AG04449 (cell line): ENCODE measurements around the gene COL9A1.

Experiments used
- CTCF ChIA-PET: fragments of 350-600 bp; formaldehyde crosslinking; extraction: SDS; loops from one replicate; lab custom pipeline; 2021; ENCODE audit warnings: antibody characterized with exemption; lab: Yijun Ruan, JAX
- POLR2A ChIA-PET: fragments of 400-600, 350-600 bp; formaldehyde crosslinking; extraction: SDS; loops from one replicate; lab custom pipeline; 2020; ENCODE audit warnings: antibody characterized with exemption, inconsistent platforms; lab: Yijun Ruan, JAX
- DNase-seq: peaks from one replicate; pipeline ENCODE4 v3.0.0-alpha.2; 2010; ENCODE audit warnings: low read depth, low spot score
- H3K4me3 ChIP-seq: 2 replicates; pipeline ENCODE4 v1.5.1; 2011; ENCODE audit warnings: low read depth, mild to moderate bottlenecking, control low read depth, low read length
- CTCF ChIP-seq: IDR thresholded peaks from one replicate; pipeline ENCODE4 v1.5.1; 2011; ENCODE audit warnings: mild to moderate bottlenecking, moderate library complexity, low read length, control low read depth, inconsistent platforms; ENCODE audit not compliant: insufficient read depth; ENCODE audit errors: missing control alignments

The COL9A1 gene

DNA sequence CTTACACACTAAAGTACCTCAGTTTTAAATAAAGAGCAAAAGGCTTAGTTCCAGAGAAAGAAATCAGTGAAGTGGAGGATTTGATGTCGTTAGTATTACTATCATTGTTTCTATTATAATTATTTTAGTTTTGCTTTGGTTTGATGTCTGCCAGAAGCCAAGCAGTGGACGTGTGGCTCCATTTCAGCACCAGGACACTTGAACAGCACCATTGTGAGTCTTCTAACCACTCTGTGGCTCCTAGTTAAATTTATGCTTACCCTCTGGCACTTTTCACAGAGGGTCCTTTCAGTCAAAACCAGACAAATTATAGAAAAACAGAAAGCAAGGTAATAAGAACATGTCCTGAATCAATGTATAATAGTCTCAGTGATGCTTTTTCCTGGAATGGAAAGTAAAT, 3.4 kb downstream of the COL9A1 start:
- TF ChIP-seq CTCF: no peak
- CTCF ChIA-PET: interaction anchor here (5.3 kb wide), 1 partner anchor 10 kb away, joined by 25 read pairs; no protein-coding TSS in a partner anchor
- no peak for DNase-seq

DNA sequence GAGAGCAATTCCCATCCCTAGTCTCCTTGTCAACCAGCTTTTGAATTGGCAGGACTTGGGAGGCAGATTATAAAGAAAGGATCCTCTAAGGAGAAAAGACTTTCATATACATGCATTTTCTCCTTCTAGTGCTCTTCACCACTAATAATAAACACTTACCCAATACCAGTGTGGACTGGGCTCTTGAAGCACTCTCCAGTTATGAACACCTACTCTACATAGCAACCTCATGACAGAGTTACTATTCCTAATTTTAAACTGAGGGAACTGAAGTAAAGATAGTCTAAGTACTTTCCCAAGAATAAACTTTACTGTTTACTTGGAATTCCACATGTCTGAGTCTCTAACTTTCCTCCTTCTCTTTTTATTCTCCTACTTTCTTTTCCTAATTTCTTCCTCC, 4.8 kb downstream of the COL9A1 start:
- ChIA-PET CTCF (interaction anchor here (5.3 kb wide), 1 partner anchor 12 kb away, joined by 25 read pairs; no protein-coding TSS in a partner anchor), POLR2A (no interaction called here)
- no peak overlapping the region for H3K4me3 ChIP-seq
- no peak for TF ChIP-seq CTCF
- no peak for DNase-seq

More for the DNA sequence above, 3.4 kb downstream of the COL9A1 start:
- POLR2A ChIA-PET: no interaction called here
- no peak overlapping the region for H3K4me3 ChIP-seq

GRCh38 chr6:70292193-70292592, 10.7 kb downstream of the COL9A1 start:
- TF ChIP-seq CTCF: no peak
- POLR2A ChIA-PET: no interaction called here
- DNase-seq: no peak
- CTCF ChIA-PET: interaction anchor here (1.5 to 2.3 kb wide), 2 partner anchors 18 to 71 kb away, joined by 4 read pairs; no protein-coding TSS in a partner anchor
- no peak overlapping the region for H3K4me3 ChIP-seq

- no peak overlapping the region for H3K4me3 ChIP-seq
- no peak for TF ChIP-seq CTCF
- CTCF ChIA-PET: interaction anchor here (1.2 kb wide), 1 partner anchor 68 kb away, joined by 4 read pairs; no protein-coding TSS in a partner anchor
- no peak for DNase-seq
- POLR2A ChIA-PET: no interaction called here
Measured at GRCh38 chr6:70289299-70289698, 13.6 kb downstream of the COL9A1 start.

DNA sequence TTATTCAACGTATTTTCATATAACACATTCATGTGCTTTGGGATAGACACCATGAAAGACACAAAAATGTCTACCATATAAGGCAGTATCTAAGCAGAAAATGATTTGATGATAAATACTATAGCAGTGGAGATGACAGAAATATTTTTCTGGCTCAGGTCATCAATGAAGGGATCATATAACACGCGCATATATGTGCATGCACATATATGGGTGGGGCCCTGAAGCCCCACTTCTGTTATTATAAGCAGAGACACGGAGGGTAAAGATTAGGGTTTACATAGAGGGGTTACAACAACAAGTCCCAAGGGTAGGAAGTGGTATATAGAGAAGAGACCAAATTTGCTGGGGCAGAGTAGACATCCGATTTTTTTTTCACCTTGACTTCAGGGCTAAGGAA, 16.0 kb downstream of the COL9A1 start:
- TF ChIP-seq CTCF: no peak
- no peak for DNase-seq
- POLR2A ChIA-PET: no interaction called here
- H3K4me3 ChIP-seq: no peak overlapping the region
- CTCF ChIA-PET: no interaction called here

DNA sequence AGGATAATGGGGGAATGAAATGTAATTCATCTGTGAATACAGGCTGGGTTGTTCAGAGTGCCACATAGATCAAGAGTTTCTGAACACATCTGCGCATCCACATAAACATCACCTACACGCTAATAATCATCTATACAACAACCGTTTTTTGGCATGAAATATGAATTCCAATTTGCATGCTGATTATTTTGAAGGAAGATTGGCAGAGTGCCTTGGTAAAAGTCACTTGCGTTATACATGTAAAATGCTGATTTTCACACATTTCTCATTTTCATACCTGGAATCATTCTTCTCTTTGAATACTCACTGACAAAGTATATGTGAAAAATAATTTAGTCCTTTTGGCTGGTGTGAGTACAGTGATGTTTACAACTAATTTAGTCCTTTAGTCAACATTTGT, 17.7 kb downstream of the COL9A1 start:
- ChIA-PET POLR2A (no interaction called here), CTCF (no interaction called here)
- DNase-seq: no peak
- no peak overlapping the region for H3K4me3 ChIP-seq
- no peak for TF ChIP-seq CTCF
